GM21737 (cell line): Measurements from ENCODE around the gene TACR1.
"Not testable (repeated sequence)": the region's sequence is repeated elsewhere in the genome, so short reads cannot be mapped to it uniquely, and the experiment has no call there.

Experiments used
- ATAC-seq: cut with Tn5 transposase; IDR thresholded peaks from one replicate; pipeline ENCODE4 v1.9.1; 2021; ENCODE audit warnings: mild to moderate bottlenecking, moderate library complexity; ENCODE audit not compliant: unreplicated experiment

The TACR1 gene

GRCh38 chr2:75195076-75195691, 4.1 kb downstream of the TACR1 start:
- ATAC-seq = no peak

DNA sequence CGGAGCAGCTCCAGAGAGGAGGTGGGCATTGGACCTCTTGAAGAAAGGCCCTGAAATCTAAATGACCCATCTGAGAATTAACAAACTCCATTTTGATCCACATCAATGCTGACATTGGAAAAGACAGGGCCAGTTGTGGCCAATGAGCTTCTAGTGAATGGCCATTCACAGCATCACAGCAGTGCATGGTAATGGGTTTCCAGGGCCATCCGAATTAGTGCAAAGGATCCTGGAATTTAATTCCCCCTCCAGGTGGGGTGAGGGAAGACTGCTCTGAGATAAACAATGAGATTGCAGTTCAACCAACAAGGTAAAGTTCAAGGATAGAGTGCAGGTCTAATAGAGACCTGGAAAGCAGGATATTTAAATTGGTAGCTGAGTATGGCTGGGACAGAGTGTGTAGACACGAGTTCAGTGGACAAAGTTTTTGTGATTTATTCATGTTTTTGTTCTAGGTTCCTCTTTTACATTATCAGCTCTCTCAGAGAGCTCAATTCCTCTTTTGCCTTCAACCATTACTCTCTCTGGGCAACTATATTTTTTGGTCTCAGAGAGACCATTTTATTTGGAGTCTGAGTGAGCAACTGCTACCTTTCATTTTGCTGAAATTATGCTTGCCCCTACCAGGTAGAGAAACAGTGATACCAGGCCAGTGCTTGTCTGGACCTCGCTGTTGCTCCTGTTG, 5.0 kb downstream of the TACR1 start:
- no peak for ATAC-seq

DNA sequence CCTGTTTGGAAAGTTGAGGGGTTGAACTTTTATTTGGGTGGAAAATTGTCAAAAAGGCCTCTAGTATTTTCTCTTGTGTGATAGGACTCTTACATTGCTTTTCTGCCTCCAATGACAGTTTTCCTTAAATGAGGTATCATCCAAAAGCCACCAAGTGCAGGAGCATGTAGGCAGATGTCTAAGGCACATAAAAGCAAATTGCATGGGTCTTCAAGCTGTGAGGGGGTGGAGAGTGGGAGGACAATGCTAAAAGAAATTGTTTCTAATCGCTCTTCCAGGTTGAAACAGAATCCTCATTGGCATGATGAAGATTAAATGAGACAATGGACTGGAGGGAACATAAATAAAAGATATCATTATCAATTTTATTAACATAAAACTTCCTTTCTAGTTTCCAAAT, 6.8 kb downstream of the TACR1 start:
- no peak for ATAC-seq

DNA sequence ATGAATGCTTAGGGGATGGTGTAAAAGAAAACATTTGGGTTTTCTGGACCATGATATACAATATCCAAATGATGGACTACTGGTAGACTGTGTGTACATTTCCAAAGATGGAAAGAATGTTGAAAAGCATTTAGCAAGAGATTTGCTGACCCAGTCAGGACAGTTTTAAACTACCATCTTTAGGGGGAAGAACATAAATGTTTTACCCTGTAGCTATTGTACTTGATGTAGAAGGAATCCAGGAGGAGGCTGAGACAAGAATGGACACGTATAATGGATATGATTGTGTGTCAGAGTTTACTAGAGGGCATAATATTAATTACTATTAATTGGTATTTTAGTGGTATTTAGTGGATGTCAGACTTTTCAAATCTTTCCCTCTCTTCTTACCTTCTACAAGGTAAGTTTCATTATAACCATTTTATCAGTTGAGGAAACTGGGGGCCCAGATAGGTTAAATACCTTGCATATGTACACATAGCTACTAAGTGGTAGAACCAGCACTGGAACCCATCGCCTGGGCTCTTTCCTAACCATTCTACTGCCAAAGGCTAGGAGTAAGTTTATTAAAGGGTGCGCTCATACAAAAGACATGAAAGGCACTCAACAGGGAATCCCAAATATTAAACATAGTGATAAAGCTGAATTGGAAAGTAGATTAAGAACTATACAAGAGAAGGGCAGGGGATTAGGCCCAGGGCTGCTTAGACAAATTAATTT, 8.9 kb downstream of the TACR1 start:
- no peak for ATAC-seq

DNA sequence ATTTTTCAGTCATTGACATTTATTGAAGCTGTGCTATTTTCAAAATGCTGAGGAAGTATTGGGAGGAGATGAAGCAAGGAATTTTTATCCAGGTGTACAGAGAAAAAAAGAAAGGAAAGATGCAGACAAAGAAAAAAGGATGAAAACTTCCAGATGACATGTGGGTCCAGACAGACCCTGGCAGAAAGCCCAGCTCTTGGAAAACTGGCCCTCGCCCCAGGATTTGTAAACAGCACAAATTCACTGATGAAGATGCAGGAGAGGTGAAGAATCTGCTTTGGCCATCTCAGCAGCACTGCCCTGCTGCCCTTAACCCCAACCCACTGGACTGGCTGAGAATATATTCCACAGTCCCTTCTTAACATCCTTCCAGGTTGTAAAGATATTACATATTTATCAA, 12.5 kb downstream of the TACR1 start:
- ATAC-seq = no peak

DNA sequence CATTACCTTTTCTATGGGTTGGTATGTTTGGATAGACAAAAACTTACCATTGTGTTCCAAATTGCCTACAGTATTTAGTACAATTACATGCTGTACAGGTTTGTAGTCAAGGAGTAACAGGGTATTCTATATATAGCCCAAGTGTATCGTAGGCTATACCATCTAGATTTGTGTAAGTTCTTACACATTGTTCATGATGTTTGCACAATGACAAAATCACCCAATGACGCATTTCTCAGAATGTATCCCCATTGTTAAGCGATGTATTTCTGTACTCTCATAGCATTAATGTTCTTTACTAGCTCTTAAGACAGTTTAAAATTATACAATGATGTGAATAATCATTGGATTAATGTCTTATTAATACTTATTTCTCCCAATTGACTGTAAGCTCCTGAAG, 16.7 kb downstream of the TACR1 start:
- no peak for ATAC-seq

GRCh38 chr2:75180476-75180875, 18.8 kb downstream of the TACR1 start:
- no peak for ATAC-seq

DNA sequence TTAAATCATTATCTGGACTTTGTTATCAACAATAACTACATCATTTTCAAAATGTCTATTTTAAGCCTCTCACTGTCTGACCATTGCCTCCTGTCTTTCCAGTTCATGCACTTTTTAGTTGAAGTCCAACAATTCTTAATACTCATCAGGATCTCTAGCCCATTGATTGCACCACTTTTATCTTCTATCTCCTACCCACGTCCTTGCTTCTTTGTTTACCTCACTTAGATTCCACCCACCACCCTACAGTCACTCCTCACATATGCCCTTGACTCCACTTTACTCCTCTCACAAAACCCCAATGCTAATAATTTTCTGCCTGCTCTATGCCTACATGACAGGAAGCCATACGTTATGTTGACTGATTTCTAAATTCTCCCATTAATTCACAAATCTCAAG, 21.9 kb downstream of the TACR1 start:
- no peak for ATAC-seq

DNA sequence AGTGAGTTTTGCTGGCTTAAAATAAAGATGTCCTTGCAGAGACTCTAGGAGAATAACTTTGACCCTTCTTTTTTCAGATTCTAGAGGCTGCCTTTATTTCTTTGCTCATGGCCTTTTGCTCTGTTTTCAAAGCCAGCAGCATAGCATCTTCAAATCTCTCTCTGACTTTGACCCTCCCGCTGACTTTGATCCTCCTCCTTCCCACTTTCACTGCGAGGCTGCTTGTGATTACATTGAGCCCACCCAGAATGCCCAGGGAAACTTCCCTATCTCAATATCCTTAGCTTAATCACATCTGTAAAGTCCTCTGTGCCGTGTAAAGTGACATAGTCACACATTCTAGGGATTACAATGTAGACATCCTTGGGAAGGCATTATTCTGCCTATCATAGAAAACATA, 23.9 kb downstream of the TACR1 start:
- ATAC-seq = no peak

DNA sequence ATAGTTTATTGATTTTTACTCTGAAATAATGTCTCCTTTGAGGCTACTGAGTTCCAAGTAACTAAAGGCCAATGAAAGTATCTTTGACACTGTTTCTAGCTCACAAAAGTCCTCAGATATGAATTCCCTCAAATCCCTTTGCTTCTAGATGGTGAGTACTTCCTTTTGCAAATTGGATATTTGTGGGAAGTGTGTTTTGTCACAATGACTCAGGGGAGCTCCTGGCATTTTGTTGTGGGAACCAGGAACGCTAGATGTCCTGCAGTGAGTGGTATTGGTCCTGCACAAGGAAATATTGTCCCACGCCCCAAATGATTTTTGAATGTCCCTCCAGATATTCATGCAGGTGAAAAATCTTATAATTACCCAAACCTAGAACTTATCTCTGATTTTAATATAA, 24.3 kb downstream of the TACR1 start:
- ATAC-seq = no peak

- no peak for ATAC-seq
These were observed 24.8 kb downstream of the TACR1 start for GRCh38 chr2:75174519-75174918.

- ATAC-seq = no peak
These were observed 25.6 kb downstream of the TACR1 start for GRCh38 chr2:75173740-75174139.

DNA sequence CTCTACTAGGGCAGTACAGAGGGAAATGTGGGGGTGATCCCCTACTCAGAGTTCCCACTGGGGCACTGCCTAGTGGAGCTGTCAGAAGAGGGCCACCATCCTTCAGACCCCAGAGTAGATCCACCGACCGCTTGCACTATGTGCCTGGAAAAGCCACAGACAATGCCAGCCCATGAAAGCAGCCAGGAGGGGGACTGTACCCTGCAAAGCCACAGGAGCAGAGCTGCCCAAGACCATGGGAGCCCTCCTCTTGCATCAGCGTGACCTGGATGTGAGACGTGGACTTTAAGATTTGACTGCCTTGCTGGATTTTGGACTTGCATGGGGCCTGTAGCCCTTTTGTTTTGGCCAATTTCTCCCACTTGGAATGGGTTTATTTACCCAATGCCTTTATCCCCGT, 27.9 kb downstream of the TACR1 start:
- not testable (repeated sequence) for ATAC-seq

DNA sequence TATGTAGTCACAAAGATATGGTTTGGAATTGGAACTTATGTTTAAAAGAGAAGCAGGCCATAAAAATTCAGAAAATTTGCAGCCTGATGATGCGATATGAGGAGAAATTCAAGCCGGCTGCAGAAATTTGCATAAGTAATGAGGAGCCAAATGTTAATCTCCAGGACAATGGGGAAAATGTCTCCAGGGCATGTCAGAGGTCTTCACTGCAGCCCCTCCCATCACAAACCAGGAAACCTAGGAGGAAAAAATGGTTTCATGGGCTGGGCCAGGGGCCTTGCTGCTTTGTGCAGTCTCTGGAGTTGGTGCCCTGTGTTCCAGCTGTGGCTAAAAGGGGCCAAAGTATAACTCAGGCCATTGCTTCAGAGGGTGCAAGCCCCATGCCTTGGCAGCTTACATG, 28.4 kb downstream of the TACR1 start:
- ATAC-seq = no peak

GRCh38 chr2:75168186-75168585, 31.1 kb downstream of the TACR1 start:
- no peak for ATAC-seq

GRCh38 chr2:75166491-75166890, 32.8 kb downstream of the TACR1 start:
- ATAC-seq = no peak

DNA sequence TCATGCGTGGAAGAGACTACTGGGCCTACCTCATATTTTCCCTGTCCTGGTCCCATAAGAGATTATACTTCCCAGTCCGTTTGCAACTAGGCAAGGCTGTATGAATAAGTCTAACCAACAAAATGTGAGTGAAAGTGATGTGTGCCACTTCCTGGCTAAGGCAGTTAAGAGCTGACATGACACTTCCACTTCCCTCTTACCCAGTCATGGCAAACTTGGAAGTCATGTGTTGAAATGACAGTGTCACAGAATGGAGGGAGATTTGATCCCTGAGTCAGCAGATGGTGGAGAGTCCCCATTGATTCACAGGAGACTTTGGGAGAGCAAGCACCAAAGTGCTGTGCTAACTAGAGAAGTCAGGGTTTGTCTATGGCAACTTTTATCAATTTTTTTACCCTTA, 36.4 kb downstream of the TACR1 start:
- ATAC-seq = no peak

GRCh38 chr2:75162259-75162658, 37.1 kb downstream of the TACR1 start:
- no peak for ATAC-seq

- no peak for ATAC-seq
These were observed 41.9 kb downstream of the TACR1 start for GRCh38 chr2:75157435-75157834.

GRCh38 chr2:75155115-75155514, 44.2 kb downstream of the TACR1 start:
- no peak for ATAC-seq

DNA sequence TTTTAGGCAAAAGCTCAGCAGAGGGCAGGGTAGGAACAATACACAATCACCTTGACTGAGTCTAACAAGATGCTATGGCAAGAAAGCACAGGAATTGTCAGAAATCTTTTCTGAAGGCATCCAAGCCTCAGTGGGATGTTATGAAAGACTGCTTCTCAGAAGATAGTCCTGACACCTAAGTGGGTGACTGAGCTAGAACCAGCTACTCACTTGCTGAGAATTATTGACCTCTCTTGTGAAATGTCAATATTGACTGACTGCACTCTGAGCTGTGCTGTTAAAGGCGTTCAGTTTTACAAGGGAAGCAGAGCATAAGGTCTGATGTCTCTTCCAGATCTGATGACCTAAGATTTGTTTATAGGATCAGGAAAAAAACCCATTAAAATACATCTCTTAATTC, 46.1 kb downstream of the TACR1 start:
- ATAC-seq = no peak

DNA sequence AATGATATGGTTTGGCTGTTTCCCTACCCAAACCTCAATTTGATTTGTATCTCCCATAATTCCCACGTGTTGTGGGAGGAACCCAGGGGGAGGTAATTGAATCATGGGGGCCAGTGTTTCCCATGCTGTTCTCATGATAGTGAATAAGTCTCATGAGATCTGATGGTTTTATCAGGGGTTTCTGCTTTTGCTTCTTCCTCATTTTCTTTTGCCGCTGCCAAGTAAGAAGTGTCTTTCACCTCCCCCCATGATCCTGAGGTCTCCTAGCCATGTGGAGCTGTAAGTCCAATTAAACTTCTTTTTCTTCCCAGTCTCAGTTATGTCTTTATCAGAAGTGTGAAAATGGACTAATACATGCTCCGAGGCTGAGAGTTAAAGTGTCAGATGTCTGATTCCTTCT, 47.1 kb downstream of the TACR1 start:
- ATAC-seq = not testable (repeated sequence)
